ENCODE measurements around the gene SMIM45.

SMIM45 gene

DNA sequence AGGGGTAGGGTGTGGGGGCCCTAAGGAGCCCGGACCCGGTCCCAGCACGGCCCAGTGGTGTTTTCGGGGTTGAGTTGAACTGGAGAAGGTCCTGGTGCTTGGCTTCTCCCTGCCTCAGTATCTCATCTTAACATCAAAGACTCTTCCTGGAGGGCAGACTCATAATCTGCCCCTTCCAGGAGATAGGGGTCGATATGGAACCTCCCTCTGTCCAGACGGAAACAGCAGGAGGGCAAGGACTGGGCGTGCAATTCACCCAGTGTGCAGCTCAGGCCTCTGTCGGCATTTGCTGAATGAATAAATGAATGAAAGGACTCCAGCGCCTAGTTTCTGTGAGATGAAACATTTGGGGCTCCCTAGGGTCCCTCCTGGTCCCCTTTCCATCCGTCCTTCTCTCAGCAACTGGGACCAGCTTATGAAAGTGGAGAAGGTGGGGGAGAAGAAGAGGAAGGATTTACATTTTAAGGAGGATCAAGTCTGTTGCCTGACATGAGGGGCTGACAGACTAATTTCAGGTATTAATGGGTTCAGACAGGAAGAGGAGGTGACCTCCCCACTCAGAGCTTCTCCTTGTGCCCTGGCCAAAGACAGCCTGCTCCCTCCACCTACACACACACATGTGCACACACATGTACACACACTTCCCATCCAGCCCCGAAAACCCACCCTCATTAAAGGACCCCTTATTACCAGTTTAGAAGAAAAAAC is 36.0 kb upstream of the SMIM45 start:
- DNase-seq: no peak

DNA sequence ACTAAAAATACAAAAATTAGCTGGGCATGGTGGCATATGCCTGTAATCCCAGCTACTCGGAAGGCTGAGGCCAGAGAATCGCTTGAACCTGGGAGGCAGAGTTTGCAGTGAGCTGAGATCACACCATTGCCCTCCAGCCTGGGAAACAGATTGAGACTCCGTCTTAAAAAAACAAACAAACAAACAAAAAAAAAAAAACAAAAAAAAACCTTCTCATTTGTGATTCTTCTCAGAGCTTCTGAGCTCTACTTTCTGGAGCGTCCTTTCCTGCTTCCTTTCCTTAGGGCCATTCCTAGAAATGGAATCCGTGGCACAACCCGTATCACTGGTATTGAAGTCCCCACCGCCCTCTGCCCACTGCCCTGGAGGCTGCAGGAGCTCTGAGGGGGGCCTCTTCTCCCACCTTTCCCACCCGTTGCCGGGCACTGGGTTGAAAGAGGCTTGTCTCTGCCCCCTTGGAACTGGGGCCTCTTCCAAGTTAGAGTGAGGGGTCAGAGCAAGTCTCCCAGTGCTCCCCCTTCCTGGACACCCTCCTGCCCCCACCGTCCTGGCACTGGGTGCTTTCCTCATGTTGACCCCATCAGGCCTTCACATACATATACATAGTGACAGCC is 35.1 kb upstream of the SMIM45 start:
- no peak for DNase-seq

DNA sequence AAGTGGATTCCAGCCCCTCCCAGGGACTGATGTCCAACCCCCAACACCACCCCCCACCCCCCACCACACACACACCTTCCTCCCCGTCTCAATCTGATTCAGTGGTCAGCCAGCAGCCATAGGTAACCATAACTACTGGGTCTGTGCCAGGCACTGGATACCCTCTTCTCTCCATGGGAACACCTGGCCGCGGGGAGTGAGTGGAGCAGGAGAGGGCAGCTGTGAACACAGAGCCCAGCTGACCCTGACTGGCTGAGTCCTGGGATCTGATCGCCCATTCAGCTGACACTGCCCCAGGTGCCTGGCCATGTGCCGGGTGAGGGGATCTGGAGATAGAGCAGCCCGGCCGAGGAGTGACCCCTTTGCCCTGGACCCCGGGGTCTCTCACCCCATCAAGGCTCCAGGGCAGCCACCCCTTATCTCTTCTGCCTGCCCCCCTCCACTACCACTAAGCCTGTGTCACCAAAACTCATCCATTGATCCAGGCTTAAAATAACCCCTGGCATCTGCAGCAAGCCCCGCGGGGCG is 34.5 kb upstream of the SMIM45 start:
- DNase-seq: no peak

DNA sequence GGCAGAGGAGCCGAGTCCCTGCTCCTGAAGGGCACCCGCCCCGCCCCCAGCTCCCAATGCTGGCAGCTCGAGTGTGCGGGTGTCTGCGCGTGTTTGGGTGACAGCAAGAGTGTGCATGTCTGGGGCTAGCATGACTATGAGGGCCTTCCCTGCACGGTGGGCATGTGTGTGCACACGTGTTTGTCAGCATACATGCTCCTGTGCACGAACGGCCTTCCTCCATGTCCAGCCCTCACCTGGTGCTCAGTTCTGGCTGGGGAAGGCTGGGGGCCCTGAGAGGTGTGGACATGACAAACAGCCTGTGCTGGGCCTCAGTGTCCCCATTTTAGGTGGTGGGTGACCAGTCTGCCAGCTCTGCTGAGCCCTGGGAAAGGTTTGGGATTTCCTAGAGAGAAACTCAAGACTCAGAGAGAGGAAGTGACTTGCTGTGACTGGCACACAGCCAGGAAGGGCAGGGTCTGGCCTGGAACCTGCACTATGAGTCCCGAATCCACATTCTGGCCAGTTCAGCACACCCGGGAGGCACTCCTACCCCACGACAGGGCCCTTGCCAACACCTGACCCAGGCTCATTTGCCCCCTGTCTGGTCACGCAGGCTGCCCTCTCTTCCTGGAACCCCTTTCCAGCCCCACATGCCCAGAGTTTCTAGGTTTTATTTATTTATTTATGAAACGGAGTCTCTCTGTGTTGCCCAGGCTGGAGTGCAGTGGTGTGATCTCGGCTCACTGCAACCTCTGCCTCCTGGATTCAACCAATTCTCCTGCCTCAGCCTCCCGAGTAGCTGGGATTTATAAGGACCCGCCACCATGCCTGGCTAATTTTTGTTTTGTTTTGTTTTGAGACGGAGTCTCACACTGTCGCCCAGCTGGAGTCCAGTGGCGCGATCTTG is 33.8 kb upstream of the SMIM45 start:
- DNase-seq: peak; percentile 10

DNA sequence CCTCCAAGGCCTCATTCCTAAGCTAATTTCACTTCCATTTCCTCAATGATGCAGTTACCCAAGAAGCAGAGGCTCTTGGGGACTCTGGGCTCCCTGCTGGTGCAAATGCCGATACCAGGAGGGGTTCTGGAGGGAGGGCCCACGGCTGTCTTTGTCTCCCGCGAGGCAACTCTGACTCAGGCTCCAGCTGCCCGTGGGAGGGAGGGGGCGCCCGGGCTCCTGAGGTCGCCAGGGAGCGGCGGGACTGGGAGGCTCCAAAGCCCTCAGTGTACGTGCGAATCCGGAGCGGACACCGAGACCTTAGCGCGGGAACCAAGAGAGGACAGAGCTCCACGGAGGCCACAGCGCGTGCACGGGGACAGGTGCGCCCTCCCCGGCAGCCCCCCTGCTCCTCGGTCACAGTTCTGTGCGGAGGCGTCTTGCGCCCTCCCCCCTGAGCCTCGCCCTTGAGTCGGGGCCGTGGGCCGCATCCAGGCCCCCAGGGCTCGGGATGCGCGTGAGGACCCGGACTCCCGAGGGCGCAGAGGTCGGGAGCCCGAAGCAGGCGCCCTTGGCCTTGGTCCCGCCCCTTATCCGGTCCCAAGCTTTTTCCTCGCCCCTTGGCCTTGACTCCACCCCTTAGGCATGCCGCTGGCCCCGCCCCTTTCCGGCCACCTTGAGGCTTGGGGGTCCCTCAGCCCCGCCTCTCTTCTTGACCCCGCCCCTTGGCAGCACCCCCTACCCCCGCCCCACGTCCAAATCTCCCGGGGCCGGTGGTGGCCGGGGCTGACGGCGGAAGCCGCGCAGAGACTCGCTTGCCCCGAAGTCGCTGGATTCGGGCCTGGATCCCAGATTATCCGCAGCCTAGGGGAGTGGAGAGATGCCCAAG is 32.4 kb upstream of the SMIM45 start:
- peak; percentile 29 for DNase-seq

DNA sequence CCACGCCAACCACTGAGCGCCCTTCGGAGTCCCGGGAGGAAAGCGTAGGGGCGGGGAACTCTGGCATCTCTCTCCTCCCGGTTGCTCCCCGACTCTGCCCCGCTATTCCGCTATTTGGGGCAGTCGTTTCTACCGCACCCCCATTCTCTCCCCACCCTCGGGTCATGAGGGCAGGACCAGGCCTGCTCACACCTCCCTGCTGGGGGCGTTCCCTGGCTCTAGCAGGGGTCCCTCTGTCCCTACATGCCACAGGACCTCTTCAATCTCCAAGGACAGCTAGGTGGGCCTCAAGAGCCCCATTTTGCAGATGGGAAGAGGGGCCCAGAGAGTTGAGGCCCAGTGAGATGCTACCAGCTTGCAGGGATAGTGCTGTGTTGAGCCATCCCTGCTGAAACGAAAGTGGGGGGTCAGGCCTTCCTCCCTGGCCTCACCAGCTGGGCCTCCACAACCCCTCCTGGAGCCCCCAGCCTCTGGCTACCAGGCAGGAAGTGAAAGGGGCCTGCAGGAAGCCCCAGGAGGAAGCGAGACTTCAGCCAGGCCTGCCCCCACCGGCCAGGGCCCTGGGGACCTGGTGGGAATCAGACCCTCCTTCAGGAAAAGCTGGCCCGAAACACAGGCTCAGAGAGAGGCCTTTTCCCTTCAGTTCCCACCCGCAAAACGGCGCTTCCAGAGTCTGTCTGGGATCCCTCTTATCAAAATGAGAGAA is 31.5 kb upstream of the SMIM45 start:
- no peak for DNase-seq

DNA sequence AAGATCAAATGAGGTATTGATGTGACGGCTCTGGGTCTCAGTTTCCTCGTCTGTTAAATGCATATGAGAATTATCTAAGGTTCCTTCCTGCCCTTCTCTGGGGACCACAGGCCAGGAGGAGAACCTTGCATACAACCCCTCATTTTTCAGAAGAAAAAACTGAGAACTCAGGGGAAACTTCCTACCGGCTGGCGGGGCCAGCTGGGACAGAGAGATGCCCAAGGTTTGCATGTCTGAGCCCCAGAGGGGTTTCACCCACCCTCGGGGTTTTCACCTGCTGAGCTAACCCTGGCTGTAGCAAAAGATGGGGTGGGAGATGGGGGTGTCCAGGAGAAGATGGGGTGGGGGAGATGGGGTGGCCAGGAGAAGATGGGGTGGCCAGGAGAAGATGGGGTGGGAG is 29.6 kb upstream of the SMIM45 start:
- no peak for DNase-seq

DNA sequence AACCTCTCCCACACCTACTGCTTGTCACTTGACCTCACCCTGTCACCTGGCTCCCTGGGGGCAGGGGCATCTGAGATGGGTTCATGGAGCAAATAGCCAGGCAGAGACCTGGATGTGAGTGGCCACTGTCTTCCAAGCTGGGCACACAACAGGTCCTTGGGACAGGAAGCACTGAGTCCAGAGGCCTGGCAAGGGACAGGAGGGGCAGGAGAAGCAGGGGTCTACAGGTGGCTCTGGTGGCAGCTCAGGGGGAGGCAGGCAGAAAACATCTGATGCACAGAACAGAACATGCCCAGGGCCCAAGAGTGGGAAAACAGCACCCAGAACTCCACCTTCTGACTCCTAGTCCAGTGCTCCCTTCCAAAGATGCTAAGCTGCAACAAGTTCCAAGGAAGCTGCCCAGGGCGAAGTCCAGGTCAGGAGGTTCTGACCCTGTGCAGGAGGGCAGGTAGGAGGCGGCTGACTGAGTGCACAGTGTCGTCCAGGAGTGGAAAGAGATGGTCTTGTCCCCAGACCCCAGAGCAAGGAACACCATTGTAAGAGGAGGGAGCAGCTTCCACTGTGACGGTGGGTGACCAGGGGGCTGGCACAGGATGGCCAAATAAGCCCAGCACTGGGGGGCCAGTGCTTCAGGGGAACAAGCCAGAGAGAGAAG is 28.9 kb upstream of the SMIM45 start:
- DNase-seq: no peak

DNA sequence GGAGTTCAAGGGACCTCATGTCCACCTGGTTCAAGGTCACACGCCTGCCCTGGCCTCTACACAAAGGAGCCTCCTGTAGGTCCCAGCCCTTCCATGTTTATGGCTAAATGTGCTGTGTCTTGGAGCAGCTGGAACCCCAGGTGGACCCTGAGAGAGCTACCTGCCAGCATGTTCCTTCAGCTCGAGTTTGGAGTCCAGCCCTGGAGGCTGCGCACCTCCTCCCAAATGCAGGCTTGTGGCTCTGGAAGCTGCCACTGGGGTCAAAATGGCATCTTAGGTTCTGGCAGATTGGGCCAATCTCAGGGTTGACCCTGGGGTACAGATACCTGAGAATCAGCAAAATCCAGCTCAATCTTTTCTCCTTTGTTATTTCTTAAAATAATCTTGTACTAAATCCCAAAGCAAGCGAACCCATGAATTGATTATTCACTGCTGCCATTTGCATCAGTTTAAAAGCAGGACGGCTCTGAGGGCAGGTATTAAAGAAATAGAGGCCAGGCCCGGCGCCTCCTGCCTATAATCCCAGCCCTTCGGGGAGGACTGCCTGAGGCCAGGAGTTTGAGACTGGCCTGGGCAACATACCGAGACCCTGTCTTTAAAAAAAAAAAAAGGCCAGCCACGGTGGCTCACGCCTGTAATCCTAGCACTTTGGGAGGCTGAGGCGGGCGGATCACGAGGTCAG is 28.2 kb upstream of the SMIM45 start:
- no peak for DNase-seq

DNA sequence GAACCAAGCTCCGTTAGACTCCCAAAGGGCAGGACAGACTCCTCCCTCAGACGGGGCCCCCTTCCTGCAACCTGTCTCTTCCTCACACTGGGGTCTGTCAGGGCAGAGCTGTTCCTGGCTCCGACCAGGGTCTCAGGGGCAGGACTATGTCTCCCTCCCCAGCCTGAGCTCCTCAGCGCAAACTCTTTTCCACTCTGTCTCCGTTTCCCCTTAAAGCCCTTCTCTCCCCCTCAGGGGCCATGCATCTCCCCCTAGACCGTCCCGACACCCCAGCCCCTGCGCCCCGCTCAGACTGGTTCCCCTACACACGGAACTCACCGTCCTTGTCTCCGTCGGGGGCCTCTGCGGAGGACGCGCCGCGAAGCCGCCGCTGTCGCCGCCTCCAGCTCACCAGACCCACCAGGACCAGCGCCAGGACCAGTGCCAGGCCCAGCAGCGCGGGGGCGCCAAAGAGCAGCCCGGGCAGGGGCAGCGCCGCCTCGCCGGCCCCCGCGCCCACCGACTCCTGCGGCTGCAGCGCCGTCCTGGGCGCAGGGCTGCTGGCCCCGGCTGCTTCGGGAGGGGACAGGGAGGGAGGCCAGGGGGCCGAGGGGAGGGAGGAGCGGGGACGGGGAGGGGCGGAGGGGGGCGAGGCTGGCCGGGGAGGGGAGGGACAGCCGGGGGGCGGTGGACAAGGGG is 26.0 kb upstream of the SMIM45 start:
- peak; percentile 76 for DNase-seq

DNA sequence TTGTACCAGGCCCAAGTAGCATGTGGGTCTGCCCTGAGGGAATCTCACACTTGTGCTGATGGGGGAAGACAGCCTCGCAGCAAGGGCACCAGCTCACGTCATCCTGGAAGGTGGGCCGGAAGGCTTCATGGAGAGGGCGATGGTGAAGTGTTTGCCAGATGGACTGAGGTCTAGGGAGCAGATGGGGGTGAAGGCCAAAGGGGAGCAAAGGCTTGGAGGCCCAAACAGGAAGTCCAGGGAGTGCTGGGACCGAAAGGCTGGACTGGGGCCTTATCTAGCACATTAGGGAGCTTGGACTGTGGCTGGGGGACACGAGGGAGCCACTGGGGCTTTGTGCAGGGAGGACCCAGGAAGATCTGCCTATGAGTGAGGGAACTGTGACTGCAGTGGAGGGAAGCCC is 24.1 kb upstream of the SMIM45 start:
- DNase-seq: no peak

DNA sequence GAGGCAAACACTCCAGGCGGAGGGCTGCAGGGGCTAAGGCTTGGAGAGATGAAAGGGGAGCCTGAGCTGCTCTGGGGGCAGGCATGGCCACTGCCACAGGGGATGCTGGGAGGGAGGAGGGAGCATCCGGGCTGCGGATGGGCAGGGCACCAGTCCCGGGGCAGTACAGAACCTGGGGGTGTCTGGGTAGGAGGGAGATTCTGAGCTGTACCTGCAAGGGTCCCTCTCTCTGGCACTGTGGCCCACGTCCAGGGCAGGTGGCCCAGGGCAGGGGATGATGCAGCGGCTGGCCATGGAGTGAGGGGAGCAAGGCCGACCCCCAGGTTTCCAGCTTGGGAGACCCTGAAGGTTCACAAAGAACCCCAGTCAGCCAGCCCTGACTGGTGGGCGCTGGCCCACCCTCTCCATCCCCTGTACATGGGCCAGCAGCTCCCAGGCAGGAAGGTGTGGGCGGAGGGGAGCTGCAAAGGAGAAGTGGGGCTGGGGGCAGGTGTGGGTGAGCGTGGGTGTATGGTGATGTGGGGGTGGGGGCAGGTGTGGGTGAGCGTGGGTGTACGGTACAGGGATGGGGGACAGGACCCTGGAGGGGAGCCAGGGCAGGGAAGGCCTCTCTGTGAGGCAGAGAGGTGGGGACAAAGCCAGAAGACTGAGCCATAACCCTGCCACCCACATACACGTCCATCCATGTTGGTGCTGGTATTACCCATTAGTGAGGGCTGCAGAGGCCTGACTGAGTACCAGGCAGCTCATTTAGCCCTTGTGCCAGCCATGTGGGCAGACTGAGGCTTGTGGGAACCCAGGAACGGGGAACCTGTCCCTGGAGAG is 23.1 kb upstream of the SMIM45 start:
- no peak for DNase-seq

DNA sequence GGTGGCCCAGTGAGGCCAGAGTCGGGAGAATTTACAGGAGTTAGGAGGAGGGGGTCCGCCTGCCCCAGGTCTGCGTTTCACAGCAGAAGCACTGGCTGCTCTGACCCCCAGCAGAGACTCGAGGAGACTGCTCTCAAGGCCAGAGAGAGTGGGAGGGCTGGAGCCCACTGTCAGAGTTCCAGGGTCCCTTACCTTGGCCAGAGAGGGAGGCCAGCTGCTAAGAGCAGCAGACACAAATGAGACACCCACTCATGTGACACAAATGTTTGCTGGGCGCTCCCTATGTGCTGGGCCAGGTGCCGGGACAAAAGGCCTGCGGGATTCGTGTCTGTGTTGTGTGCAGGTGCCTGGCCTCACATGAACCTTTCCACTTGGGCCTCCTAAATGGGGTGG is 22.5 kb upstream of the SMIM45 start:
- DNase-seq: peak; percentile 30

DNA sequence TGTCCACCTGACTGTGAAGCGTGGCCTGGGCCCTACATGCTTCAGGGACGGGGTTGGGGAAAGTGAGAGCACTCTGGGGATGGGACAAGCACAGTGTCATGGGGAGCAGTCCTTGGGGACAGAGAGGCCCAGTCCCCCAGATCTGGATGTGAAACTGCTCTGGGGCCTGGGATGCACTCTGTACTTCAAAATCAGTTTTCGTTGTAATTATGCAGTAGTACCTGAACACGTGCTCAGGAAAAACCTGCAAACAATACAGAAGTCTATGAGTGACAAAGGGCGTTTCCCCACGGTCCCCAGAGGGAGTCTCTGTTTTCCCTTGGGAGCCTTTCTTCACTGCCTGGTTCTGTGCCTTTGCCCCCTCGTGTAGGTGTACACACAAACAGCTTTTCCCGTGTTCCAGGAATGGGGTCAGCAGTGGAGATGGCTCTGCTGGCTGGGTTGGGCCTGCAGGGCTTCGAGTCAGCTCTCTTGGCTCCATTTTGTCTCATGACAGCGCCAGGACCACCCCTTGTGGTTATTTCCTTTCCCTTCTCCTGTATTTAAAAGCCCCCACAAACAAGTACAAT is 20.2 kb upstream of the SMIM45 start:
- DNase-seq: peak; percentile 69

DNA sequence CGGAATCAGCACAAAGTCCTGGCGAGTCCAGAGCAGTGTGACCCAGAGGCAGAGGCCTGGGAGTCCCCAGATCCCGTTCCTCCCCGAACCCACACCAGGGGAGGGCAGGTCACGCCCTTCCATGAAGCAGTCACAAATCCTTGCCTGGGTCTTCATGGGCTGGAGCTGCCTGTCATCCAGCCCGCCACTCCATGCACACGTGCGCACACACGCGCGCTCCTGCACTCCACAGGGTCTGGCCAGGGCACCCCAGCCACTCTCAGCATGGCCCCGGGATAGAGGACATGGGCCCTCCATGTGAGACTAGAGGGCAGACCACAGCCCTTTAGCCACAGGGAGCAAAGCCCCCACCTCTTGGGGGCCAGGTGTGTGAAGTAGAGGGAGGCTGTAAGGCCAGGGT is 19.6 kb upstream of the SMIM45 start:
- DNase-seq: no peak

DNA sequence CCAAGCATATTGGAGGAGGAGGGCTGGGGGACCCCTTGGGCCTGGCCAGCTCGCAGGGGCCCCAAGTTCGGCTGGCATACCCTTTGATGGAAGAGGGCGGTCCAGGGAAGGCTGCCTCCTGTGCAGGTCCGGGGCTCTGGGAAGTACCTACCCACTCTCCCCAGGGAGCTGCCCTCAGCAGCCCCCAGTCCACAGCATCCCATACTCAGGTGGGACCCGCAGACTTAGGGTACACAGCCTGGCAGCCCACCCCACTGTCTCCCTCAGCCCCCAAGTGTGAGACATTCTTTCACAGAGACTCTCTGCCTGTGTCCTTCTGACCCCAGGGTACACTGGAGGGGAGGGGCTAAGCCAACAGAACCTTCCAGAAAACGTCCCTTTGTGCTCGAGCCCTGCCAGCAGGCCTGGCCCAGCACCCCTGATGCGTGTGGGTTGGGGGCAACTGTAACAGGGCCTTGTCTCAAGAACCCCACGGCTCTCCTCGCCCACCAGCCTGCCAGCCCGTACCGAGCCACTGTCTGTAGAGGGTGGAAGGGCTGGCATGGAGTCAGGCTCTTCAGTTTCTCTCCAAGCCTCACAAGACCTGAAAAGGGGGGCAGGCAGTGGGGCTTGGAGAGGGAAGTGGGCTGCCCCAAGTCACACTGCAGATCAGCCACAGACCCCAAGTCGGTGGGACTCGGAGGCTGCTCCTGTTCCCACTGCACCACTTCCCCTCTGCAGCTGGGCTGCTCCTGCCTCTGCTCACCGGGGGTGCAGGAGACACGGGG is 18.4 kb upstream of the SMIM45 start:
- no peak for DNase-seq

DNA sequence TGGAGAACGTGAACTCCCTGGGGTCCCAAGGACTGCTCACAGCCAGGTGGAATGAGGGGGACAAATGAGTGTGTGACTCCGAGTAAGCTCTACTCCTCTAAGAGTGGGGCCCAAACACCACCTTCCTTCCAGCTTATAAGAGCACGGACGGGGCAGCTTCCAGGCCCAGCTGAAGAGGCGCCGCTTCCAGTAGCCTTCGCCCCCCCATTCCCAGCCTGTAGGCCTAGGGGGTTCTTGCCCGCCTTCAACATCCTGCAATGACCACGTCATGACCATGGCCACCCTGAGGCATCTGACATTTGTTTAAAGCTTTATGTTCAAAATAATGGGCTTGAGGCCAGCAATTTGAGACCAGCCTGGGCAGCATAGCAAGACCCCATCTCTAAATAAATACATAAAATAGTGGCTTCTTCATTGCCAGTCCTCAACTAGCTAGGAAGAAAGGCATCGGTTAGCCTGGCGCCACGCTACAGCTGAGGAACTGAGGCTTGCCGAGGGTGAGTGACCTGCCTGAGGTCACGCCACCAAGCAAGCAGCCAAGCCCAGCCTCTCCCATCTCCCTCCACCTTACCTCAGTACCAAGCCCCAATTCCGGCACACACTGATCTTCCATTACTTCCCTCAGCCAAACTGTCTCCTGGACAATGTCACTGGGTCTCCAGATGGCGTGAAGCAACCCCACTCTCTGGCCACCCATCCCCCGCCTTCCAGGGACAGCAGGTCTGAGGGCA is 17.5 kb upstream of the SMIM45 start:
- DNase-seq: no peak

DNA sequence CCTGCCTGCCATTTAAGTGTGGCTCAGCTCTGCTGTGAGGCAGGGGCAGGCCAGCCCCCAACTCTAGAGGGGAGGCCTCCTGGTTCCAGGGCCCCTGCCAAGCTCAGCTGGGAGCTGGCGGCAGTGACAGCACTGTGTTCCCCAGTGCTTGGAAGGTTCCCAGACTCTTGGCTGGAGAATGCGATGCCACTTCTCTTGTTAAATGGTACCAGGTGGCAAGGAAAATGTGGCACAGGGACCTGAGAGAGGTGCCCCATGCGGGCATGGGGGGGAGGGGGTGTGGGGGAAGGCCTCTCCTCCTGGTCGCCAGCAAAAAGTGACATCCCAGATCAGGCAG is 17.0 kb upstream of the SMIM45 start:
- DNase-seq: no peak

All from NCI-H1436 (cell line).